HepG2 (cell line): ENCODE measurements around the gene PKLR. TPM values are rescaled to one million over a fixed set of nuclear protein-coding genes. Genes with fewer than 3 reads are reported as not detected.

Source experiments
- CCAR2 ChIP-seq: fragments of 200-400 bp; formaldehyde crosslinking; optimal IDR thresholded peaks from 2 replicates; pipeline ENCODE3; 2018; ENCODE audit warnings: low read depth, mild to moderate bottlenecking, low read length, moderate library complexity
- ELF1 ChIP-seq: sonication (generic); formaldehyde crosslinking; IDR thresholded peaks from 2 replicates; pipeline ENCODE4 v1.4.0; 2020; ENCODE audit warnings: missing genetic modification reagents
- HDAC1 ChIP-seq: sonication (generic); formaldehyde crosslinking; IDR thresholded peaks from 2 replicates; pipeline ENCODE4 v1.5.1; 2020; ENCODE audit warnings: mild to moderate bottlenecking, missing genetic modification reagents
- KDM5B ChIP-seq: sonication (generic); formaldehyde crosslinking; IDR thresholded peaks from 2 replicates; pipeline ENCODE4 v1.4.0; 2020; ENCODE audit warnings: missing genetic modification reagents, mild to moderate bottlenecking, borderline replicate concordance
- KMT2B ChIP-seq: IDR thresholded peaks from 2 replicates; pipeline ENCODE4 v1.6.1; 2016; ENCODE audit warnings: missing genetic modification reagents, missing compliant biosample characterization
- NFYB ChIP-seq: sonication (generic); formaldehyde crosslinking; IDR thresholded peaks from 2 replicates; pipeline ENCODE4 v1.4.0; 2020; ENCODE audit warnings: missing genetic modification reagents
- NKX3-1 ChIP-seq: sonication (generic); formaldehyde crosslinking; IDR thresholded peaks from 2 replicates; pipeline ENCODE4 v1.5.0; 2020; ENCODE audit warnings: missing genetic modification reagents
- NRL ChIP-seq: sonication (generic); formaldehyde crosslinking; IDR thresholded peaks from 2 replicates; pipeline ENCODE4 v1.5.0; 2020; ENCODE audit warnings: missing genetic modification reagents, mild to moderate bottlenecking, moderate library complexity, borderline replicate concordance
- SALL2 ChIP-seq: sonication (generic); formaldehyde crosslinking; IDR thresholded peaks from 2 replicates; pipeline ENCODE4 v1.8.1; 2023; ENCODE audit warnings: mild to moderate bottlenecking, missing genetic modification reagents, inconsistent platforms
- SNAPC2 ChIP-seq: sonication (generic); formaldehyde crosslinking; IDR thresholded peaks from 2 replicates; pipeline ENCODE4 v1.8.1; 2022; ENCODE audit warnings: mild to moderate bottlenecking, missing genetic modification reagents
- SYNCRIP ChIP-seq: fragments of 200-400 bp; formaldehyde crosslinking; IDR thresholded peaks from 2 replicates; pipeline ENCODE4 v1.6.1; 2018; ENCODE audit warnings: mild to moderate bottlenecking, low read depth, low read length; ENCODE audit not compliant: insufficient read depth
- ZMYM2 ChIP-seq: sonication (generic); formaldehyde crosslinking; IDR thresholded peaks from 2 replicates; pipeline ENCODE4 v1.8.0; 2022; ENCODE audit warnings: mild to moderate bottlenecking, missing genetic modification reagents
- ZNF317 ChIP-seq: sonication (generic); formaldehyde crosslinking; IDR thresholded peaks from 2 replicates; pipeline ENCODE4 v1.5.0; 2020; ENCODE audit warnings: mild to moderate bottlenecking, missing genetic modification reagents
- ZNF563 ChIP-seq: sonication (generic); formaldehyde crosslinking; IDR thresholded peaks from 2 replicates; pipeline ENCODE4 v1.8.0; 2022; ENCODE audit warnings: mild to moderate bottlenecking, moderate library complexity, missing genetic modification reagents
- ZNF572 ChIP-seq: sonication (generic); formaldehyde crosslinking; IDR thresholded peaks from 2 replicates; pipeline ENCODE4 v1.5.1; 2020; ENCODE audit warnings: mild to moderate bottlenecking, missing genetic modification reagents
- polyA plus RNA-seq, 8 experiments: library from polyadenylated mRNA; depleted of rRNA in 3 of 8; stranded (reverse) in 7 of 8; unstranded in 1 of 8; fragments of >200 nt; fragmentation: Illumina TruSeq in 4 of 8; extraction: Trizol in 4 of 8; gene quantifications; 2 replicates each; pipeline versions ENCODE4 v1.2.1 to v1.2.3, GENCODE V29; 2011 to 2016; ENCODE audit warnings: low read depth in 4 of 8, missing spikeins in 1 of 8, mixed read lengths in 1 of 8; ENCODE audit not compliant: insufficient read depth in 1 of 8
- total RNA-seq, 5 experiments: library from RNA; depleted of rRNA; stranded (reverse); fragments of >200 nt; fragmentation: Illumina TruSeq; extraction: Trizol; gene quantifications; 2 replicates each; pipeline ENCODE4 v1.2.3, GENCODE V29; 2016; ENCODE audit warnings: low read depth in 1 of 5
- TF ChIP-seq, protein P1 (sequence below): sonication (generic); formaldehyde crosslinking; IDR thresholded peaks from 2 replicates; pipeline ENCODE4 v1.4.0; 2020; ENCODE audit warnings: mild to moderate bottlenecking, missing genetic modification reagents
- TF ChIP-seq, protein P2 (sequence below): sonication (generic); formaldehyde crosslinking; IDR thresholded peaks from 2 replicates; pipeline ENCODE4 v1.8.1; 2023; ENCODE audit warnings: mild to moderate bottlenecking, missing genetic modification reagents
- TF ChIP-seq, protein P3 (sequence below), 2 experiments: sonication (generic) in 1 of 2; formaldehyde crosslinking in 1 of 2; IDR thresholded peaks; 2 replicates each; pipeline versions ENCODE4 v1.4.0 to v1.6.1; 2018 to 2020; ENCODE audit warnings: missing genetic modification reagents in 2 of 2, borderline replicate concordance in 1 of 2, low read depth in 1 of 2, mild to moderate bottlenecking in 1 of 2, missing biosample characterization in 1 of 2
- TF ChIP-seq, protein P4 (sequence below): sonication (generic); formaldehyde crosslinking; IDR thresholded peaks from 2 replicates; pipeline ENCODE4 v1.4.0; 2020; ENCODE audit warnings: mild to moderate bottlenecking, missing genetic modification reagents
- TF ChIP-seq, protein P5 (sequence below): sonication (generic); formaldehyde crosslinking; IDR thresholded peaks from 2 replicates; pipeline ENCODE4 v1.4.0; 2020; ENCODE audit warnings: missing genetic modification reagents
- TF ChIP-seq, protein P6 (sequence below): sonication (generic); formaldehyde crosslinking; IDR thresholded peaks from 2 replicates; pipeline ENCODE4 v1.5.1; 2020; ENCODE audit warnings: mild to moderate bottlenecking, moderate library complexity, missing genetic modification reagents

The PKLR gene
- total and polyA plus RNA-seq, 2 of the 13 experiments (the other 11 are each of a cell fraction or from before 2014, with no cell fraction given), result 10.3 to 29.3 TPM

DNA sequence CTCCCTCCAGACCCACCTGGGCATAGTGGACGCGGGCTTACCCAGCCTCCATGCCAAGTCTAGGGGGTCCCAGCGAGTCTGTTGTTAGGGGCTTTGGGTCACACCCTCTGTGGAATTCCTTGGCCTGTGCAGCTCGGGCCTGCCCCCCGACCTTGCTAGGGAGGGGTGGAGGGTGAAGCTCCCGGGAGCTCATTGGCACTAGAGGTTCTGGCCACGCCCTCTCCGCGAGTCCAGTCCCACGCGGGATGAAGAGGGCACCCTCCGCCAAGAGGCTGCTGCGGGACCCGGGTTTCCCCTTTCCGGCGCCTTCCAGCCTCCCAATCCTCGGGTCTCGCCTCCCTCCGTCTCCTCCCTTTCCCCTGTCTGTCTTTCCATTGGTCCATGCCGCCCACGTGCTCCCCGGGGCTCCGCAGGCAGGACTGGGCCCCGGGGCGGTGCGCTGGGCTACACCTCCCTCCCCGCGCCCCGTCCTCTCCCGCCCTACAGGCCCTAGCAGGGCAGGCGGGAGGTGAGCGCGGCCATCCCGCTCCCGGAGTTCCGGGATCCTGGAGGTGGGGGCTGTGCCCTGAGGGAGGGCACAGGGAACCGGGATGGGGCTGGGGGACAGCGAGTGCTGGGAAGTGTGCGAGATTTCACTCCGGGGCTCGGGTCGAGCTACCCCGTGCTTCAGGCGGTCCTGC, 22.9 kb upstream of the PKLR start (continued):
- TF ChIP-seq ZNF572 (no peak), ZMYM2 (no peak), CCAR2 (no peak), HDAC1 (CRISPR knock-in tag) (peak; percentile 39), ZNF563 (CRISPR knock-in tag) (peak; percentile 36; the same call in 1 of the 2 replicates), KMT2B (CRISPR knock-in tag) (0 out of 2 replicates have a peak, but pooled peaks have one; percentile 41), ZNF317 (CRISPR knock-in tag) (no peak), NRL (no peak; the same call in none of the 2 replicates), SYNCRIP (no peak), SNAPC2 (0 out of 2 replicates have a peak, but pooled peaks have one; percentile 21), KDM5B (no peak), SALL2 (CRISPR knock-in tag) (no peak; the same call in 1 of the 2 replicates), NFYB (CRISPR knock-in tag) (peak; percentile 87), ELF1 (peak; percentile 59; the same call in 1 of the 2 replicates), NKX3-1 (CRISPR knock-in tag) (no peak)
- TF ChIP-seq, protein P1, sequence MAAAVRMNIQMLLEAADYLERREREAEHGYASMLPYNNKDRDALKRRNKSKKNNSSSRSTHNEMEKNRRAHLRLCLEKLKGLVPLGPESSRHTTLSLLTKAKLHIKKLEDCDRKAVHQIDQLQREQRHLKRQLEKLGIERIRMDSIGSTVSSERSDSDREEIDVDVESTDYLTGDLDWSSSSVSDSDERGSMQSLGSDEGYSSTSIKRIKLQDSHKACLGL (CRISPR knock-in tag), result peak; percentile 45
- TF ChIP-seq, protein P2, sequence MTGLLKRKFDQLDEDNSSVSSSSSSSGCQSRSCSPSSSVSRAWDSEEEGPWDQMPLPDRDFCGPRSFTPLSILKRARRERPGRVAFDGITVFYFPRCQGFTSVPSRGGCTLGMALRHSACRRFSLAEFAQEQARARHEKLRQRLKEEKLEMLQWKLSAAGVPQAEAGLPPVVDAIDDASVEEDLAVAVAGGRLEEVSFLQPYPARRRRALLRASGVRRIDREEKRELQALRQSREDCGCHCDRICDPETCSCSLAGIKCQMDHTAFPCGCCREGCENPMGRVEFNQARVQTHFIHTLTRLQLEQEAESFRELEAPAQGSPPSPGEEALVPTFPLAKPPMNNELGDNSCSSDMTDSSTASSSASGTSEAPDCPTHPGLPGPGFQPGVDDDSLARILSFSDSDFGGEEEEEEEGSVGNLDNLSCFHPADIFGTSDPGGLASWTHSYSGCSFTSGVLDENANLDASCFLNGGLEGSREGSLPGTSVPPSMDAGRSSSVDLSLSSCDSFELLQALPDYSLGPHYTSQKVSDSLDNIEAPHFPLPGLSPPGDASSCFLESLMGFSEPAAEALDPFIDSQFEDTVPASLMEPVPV (CRISPR knock-in tag), result peak; percentile 65; the same call in 1 of the 2 replicates
- TF ChIP-seq, protein P3, sequence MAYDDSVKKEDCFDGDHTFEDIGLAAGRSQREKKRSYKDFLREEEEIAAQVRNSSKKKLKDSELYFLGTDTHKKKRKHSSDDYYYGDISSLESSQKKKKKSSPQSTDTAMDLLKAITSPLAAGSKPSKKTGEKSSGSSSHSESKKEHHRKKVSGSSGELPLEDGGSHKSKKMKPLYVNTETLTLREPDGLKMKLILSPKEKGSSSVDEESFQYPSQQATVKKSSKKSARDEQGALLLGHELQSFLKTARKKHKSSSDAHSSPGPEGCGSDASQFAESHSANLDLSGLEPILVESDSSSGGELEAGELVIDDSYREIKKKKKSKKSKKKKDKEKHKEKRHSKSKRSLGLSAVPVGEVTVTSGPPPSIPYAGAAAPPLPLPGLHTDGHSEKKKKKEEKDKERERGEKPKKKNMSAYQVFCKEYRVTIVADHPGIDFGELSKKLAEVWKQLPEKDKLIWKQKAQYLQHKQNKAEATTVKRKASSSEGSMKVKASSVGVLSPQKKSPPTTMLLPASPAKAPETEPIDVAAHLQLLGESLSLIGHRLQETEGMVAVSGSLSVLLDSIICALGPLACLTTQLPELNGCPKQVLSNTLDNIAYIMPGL (CRISPR knock-in tag; IDR thresholded peaks at IDR 0.05; ENCODE audit: borderline replicate concordance in 1 of 2, low read depth in 1 of 2), result peak in 1 of 2 experiments; percentile 47; a peak in 2 of 4 replicates
- TF ChIP-seq, protein P4, sequence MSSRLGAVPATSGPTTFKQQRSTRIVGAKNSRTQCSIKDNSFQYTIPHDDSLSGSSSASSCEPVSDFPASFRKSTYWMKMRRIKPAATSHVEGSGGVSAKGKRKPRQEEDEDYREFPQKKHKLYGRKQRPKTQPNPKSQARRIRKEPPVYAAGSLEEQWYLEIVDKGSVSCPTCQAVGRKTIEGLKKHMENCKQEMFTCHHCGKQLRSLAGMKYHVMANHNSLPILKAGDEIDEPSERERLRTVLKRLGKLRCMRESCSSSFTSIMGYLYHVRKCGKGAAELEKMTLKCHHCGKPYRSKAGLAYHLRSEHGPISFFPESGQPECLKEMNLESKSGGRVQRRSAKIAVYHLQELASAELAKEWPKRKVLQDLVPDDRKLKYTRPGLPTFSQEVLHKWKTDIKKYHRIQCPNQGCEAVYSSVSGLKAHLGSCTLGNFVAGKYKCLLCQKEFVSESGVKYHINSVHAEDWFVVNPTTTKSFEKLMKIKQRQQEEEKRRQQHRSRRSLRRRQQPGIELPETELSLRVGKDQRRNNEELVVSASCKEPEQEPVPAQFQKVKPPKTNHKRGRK (CRISPR knock-in tag), result no peak
- TF ChIP-seq, protein P5, sequence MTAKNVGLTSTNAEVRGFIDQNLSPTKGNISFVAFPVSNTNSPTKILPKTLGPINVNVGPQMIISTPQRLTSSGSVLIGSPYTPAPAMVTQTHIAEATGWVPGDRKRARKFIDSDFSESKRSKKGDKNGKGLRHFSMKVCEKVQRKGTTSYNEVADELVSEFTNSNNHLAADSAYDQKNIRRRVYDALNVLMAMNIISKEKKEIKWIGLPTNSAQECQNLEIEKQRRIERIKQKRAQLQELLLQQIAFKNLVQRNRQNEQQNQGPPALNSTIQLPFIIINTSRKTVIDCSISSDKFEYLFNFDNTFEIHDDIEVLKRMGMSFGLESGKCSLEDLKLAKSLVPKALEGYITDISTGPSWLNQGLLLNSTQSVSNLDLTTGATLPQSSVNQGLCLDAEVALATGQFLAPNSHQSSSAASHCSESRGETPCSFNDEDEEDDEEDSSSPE (CRISPR knock-in tag), result peak; percentile 88
- TF ChIP-seq, protein P6, sequence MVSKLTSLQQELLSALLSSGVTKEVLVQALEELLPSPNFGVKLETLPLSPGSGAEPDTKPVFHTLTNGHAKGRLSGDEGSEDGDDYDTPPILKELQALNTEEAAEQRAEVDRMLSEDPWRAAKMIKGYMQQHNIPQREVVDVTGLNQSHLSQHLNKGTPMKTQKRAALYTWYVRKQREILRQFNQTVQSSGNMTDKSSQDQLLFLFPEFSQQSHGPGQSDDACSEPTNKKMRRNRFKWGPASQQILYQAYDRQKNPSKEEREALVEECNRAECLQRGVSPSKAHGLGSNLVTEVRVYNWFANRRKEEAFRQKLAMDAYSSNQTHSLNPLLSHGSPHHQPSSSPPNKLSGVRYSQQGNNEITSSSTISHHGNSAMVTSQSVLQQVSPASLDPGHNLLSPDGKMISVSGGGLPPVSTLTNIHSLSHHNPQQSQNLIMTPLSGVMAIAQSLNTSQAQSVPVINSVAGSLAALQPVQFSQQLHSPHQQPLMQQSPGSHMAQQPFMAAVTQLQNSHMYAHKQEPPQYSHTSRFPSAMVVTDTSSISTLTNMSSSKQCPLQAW (CRISPR knock-in tag), result peak; percentile 15
